ENCODE results near the gene LASP1. TPM values are rescaled to one million over a fixed set of nuclear protein-coding genes. Genes with fewer than 3 reads are reported as not detected.

The LASP1 gene
- total RNA-seq = 100 to 1,000 TPM in 1 of 3 donors, 10 to 100 TPM in 2; 88.7 to 145 (median 92.8) TPM

GRCh38 chr17:38869526-38870258, at the start of gene LASP1:
Gene LASP1 (plus strand): TSS chr17:38870058. CDS start chr17:38870190, 132 bp downstream.
- no peaks in the 10 kb centered on the region for H3K9me3 ChIP-seq
- peaks cover 6 to 27% of the 10 kb centered on the region in 2 donors for H3K4me1 ChIP-seq
- TF ChIP-seq CTCF (IDR thresholded peaks at IDR 0.05) (no peak), POLR2AphosphoS5 (IDR thresholded peaks at IDR 0.05) (peak; percentile 92 to 96 (median 93)), POLR2A (IDR thresholded peaks at IDR 0.05) (peak; percentile 90)
- intact Hi-C loops (cut with DNase I; ENCODE audit: low total_unique reads) = no loop called here
- H3K4me3 ChIP-seq = peak within 1 kb of the TSS; percentile 80 to 92 (median 92)
- no peaks in the 10 kb centered on the region for H3K36me3 ChIP-seq
- DNase-seq (ENCODE audit: low spot score in 2 of 2) = peak; percentile 81 to 85
- H3K27ac ChIP-seq = peak within 1 kb of the TSS; percentile 91 to 94
- no peaks in the 10 kb centered on the region for H3K27me3 ChIP-seq

- intact Hi-C loops (cut with DNase I; ENCODE audit: low total_unique reads) = no loop called here
- TF ChIP-seq POLR2AphosphoS5 (IDR thresholded peaks at IDR 0.05) = peak; percentile 98 to 99 (median 99)
- peak; percentile 87 for TF ChIP-seq POLR2A (IDR thresholded peaks at IDR 0.05)
- TF ChIP-seq CTCF (IDR thresholded peaks at IDR 0.05) = peak in 2 of 3 donors; percentile 25 to 26
These were observed 44.7 kb upstream of the LASP1 start, which contains the start of gene CWC25 for GRCh38 chr17:38824899-38825761. Gene CWC25 (minus strand): TSS chr17:38825321. CDS start chr17:38825183, 138 bp downstream.

GRCh38 chr17:38825762-38826247, 44.1 kb upstream of the LASP1 start:
- Histone ChIP-seq H3K27ac (peak overlapping the region; percentile 97 to 98), H3K9me3 (no peaks in the 10 kb centered on the region), H3K4me3 (peak overlapping the region; percentile 75 to 87 (median 76)), H3K36me3 (peaks cover under 1% of the 10 kb centered on the region), H3K27me3 (no peaks in the 10 kb centered on the region), H3K4me1 (peaks cover 6% of the 10 kb centered on the region in 2 donors)
- TF ChIP-seq POLR2A (IDR thresholded peaks at IDR 0.05) = no peak
- no peak for TF ChIP-seq POLR2AphosphoS5 (IDR thresholded peaks at IDR 0.05)
- TF ChIP-seq CTCF (IDR thresholded peaks at IDR 0.05) = no peak
- DNase-seq (ENCODE audit: low spot score in 2 of 2) = no peak
- intact Hi-C loops (cut with DNase I; ENCODE audit: low total_unique reads) = no loop called here

More at GRCh38 chr17:38824899-38825761, 44.7 kb upstream of the LASP1 start, which contains the start of gene CWC25:
- Histone ChIP-seq H3K36me3 (peaks cover 7% of the 10 kb centered on the region), H3K9me3 (no peaks in the 10 kb centered on the region), H3K27ac (peak within 1 kb of the TSS; percentile 97 to 98), H3K4me3 (peak within 1 kb of the TSS; percentile 75 to 87 (median 76)), H3K27me3 (no peaks in the 10 kb centered on the region), H3K4me1 (peaks cover 6% of the 10 kb centered on the region in 2 donors)
- peak; percentile 95 to 97 for DNase-seq (ENCODE audit: low spot score in 2 of 2)

- no peaks in the 10 kb centered on the region for H3K9me3 ChIP-seq
- H3K36me3 ChIP-seq = no peaks in the 10 kb centered on the region
- TF ChIP-seq POLR2AphosphoS5 (IDR thresholded peaks at IDR 0.05) (no peak), CTCF (IDR thresholded peaks at IDR 0.05) (no peak), POLR2A (IDR thresholded peaks at IDR 0.05) (no peak)
- no peaks in the 10 kb centered on the region for H3K4me1 ChIP-seq
- H3K27me3 ChIP-seq = no peaks in the 10 kb centered on the region
- H3K27ac ChIP-seq = peak overlapping the region in 1 of 2 donors; percentile 10
- no peak overlapping the region for H3K4me3 ChIP-seq
- intact Hi-C loops (cut with DNase I; ENCODE audit: low total_unique reads) = no loop called here
- peak; percentile 46 to 65 for DNase-seq (ENCODE audit: low spot score in 2 of 2)
These were observed 25.5 kb upstream of the LASP1 start for GRCh38 chr17:38844261-38844757.
